Panc1 (cell line): Measurements from ENCODE around the gene PLCG2. TPM values are rescaled to one million over a fixed set of nuclear protein-coding genes. Genes with fewer than 3 reads are reported as not detected.

Source experiments
- ATAC-seq: fragments of 200-7000 bp; cut with Tn5 transposase; 2 replicates; pipeline ENCODE4 v1.9.1; 2020; ENCODE audit warnings: mild to moderate bottlenecking, moderate library complexity
- BruUV-seq: library from RNA; stranded (reverse); fragments of 400-500 nt; replicated peaks from 2 replicates; lab custom pipeline; 2021; lab: Mats Ljungman, UMichigan
- CTCF ChIA-PET: fragments of 300-600 bp; sonication (Branson Sonifier 250); formaldehyde crosslinking; loops from one replicate; lab custom pipeline; 2022; ENCODE audit warnings: antibody characterized with exemption; lab: Charles Lee
- POLR2A ChIA-PET: fragments of 300-600 bp; sonication (Branson Sonifier 250); formaldehyde crosslinking; loops from one replicate; lab custom pipeline; 2022; ENCODE audit warnings: antibody characterized with exemption; lab: Charles Lee
- DNase-seq: peaks from one replicate; pipeline ENCODE4 v3.0.0-alpha.2; 2010; ENCODE audit warnings: low read depth, low spot score
- H3K27ac ChIP-seq: 2 replicates; pipeline ENCODE4 v1.5.1; 2011; ENCODE audit warnings: mild to moderate bottlenecking, low read length, inconsistent platforms
- H3K27me3 ChIP-seq: fragments of 200-500 bp; sonication (Bioruptor generic); 2 replicates; pipeline ENCODE4 v1.6.0; 2014; ENCODE audit warnings: low read length, inconsistent platforms; ENCODE audit not compliant: control insufficient read depth, insufficient read depth
- H3K36me3 ChIP-seq: fragments of 200-500 bp; sonication (Bioruptor generic); 2 replicates; pipeline ENCODE4 v1.5.1; 2014; ENCODE audit warnings: inconsistent platforms, mild to moderate bottlenecking, low read length, moderate library complexity; ENCODE audit not compliant: control insufficient read depth, insufficient read depth
- H3K4me1 ChIP-seq: 2 replicates; pipeline ENCODE4 v1.5.1; 2011; ENCODE audit warnings: inconsistent platforms, mild to moderate bottlenecking, low read length, moderate library complexity; ENCODE audit not compliant: control insufficient read depth, insufficient read depth
- H3K4me3 ChIP-seq, 2 experiments: 2 replicates each; pipeline ENCODE4 v1.5.1; 2011 to 2012; ENCODE audit warnings: low read depth in 2 of 2, low read length in 2 of 2, mild to moderate bottlenecking in 2 of 2, inconsistent platforms in 1 of 2, moderate library complexity in 1 of 2
- H3K9me3 ChIP-seq: fragments of 200-500 bp; sonication (Bioruptor generic); 2 replicates; pipeline ENCODE4 v1.5.1; 2014; ENCODE audit warnings: low read depth, mild to moderate bottlenecking, inconsistent platforms, low read length, moderate library complexity; ENCODE audit not compliant: control insufficient read depth, insufficient read depth
- CTCF ChIP-seq: fragments of 450-650 bp; IDR thresholded peaks from 2 replicates; pipeline ENCODE4 v1.5.1; 2017; ENCODE audit warnings: mild to moderate bottlenecking
- POLR2AphosphoS5 ChIP-seq: IDR thresholded peaks from 2 replicates; pipeline ENCODE4 v1.6.1; 2012; ENCODE audit warnings: mild to moderate bottlenecking, low read depth, low read length, moderate library complexity
- REST ChIP-seq, 2 experiments: IDR thresholded peaks; 2 replicates each; pipeline ENCODE4 v1.6.1; 2011 to 2012; ENCODE audit warnings: low read depth in 2 of 2, control low read depth in 1 of 2, low read length in 1 of 2, mild to moderate bottlenecking in 1 of 2, moderate library complexity in 1 of 2; ENCODE audit not compliant: insufficient read depth in 1 of 2
- SIN3A ChIP-seq: IDR thresholded peaks from 2 replicates; pipeline ENCODE4 v1.6.1; 2012; ENCODE audit warnings: low read depth, mild to moderate bottlenecking, low read length, moderate library complexity, borderline replicate concordance; ENCODE audit not compliant: insufficient read depth
- TCF7L2 ChIP-seq: IDR thresholded peaks from 2 replicates; pipeline ENCODE4 v1.6.1; 2011; ENCODE audit warnings: mild to moderate bottlenecking, low read depth, low read length, inconsistent platforms
- in situ Hi-C: cut with HindIII; loops from 2 replicates; pipeline ENCODE4 v1.10.0; 2016; ENCODE audit warnings: low sequenced_read_pairs, low pct_unique_long_range_greater_than_20kb
- intact Hi-C: fragments of 100-400 bp; cut with micrococcal nuclease; formaldehyde crosslinking; loops from one replicate; pipeline ENCODE4 v1.10.0; 2022; ENCODE audit not compliant: unreplicated experiment
- total RNA-seq: library from RNA; stranded (reverse); gene quantifications from one replicate; pipeline ENCODE4 v1.2.1, GENCODE V29; 2021; ENCODE audit not compliant: unreplicated experiment

The PLCG2 gene
- total RNA-seq, 1 experiment from 2014 or later = 10.8 TPM

- no peak for DNase-seq
- H3K27ac ChIP-seq = no peak overlapping the region
- H3K27me3 ChIP-seq = no peaks in the 10 kb centered on the region
- intact Hi-C loops = loop anchor here (10.0 kb wide), 1 partner anchor 94 kb away; no protein-coding TSS in a partner anchor
- BruUV-seq = no TSS peak
- H3K36me3 ChIP-seq = no peaks in the 10 kb centered on the region
- CTCF ChIA-PET = interaction anchor here (0.6 kb wide), 1 partner anchor 131 kb away, joined by 4 read pairs; no protein-coding TSS in a partner anchor
- H3K4me3 ChIP-seq = no peak overlapping the region
- in situ Hi-C loops = no loop called here
- POLR2A ChIA-PET = no interaction called here
- H3K9me3 ChIP-seq = no peaks in the 10 kb centered on the region
- no peak for ATAC-seq
- no peak for TF ChIP-seq CTCF
- TF ChIP-seq REST (IDR thresholded peaks at IDR 0.05; ENCODE audit: insufficient read depth in 1 of 2, low read depth in 2 of 2, low read length in 1 of 2) = no peak
- no peak for TF ChIP-seq POLR2AphosphoS5
- TF ChIP-seq TCF7L2 = no peak
- TF ChIP-seq SIN3A = no peak
- no peaks in the 10 kb centered on the region for H3K4me1 ChIP-seq
Measured at GRCh38 chr16:81878529-81878928, 99.4 kb downstream of the PLCG2 start.

GRCh38 chr16:81879625-81880024, 100.5 kb downstream of the PLCG2 start:
- no TSS peak for BruUV-seq
- Histone ChIP-seq H3K4me3 (no peak overlapping the region), H3K27ac (no peak overlapping the region), H3K27me3 (no peaks in the 10 kb centered on the region), H3K4me1 (no peaks in the 10 kb centered on the region), H3K36me3 (no peaks in the 10 kb centered on the region), H3K9me3 (no peaks in the 10 kb centered on the region)
- no peak for DNase-seq
- CTCF ChIA-PET = interaction anchor here (0.6 kb wide), 1 partner anchor 1336 kb away, joined by 3 read pairs; no protein-coding TSS in a partner anchor
- POLR2A ChIA-PET = no interaction called here
- in situ Hi-C loops = no loop called here
- TF ChIP-seq POLR2AphosphoS5 = no peak
- TF ChIP-seq REST (IDR thresholded peaks at IDR 0.05; ENCODE audit: insufficient read depth in 1 of 2, low read depth in 2 of 2, low read length in 1 of 2) = no peak
- TF ChIP-seq SIN3A = no peak
- TF ChIP-seq CTCF = peak; percentile 67
- ATAC-seq = no peak
- intact Hi-C loops = loop anchor here (10.0 kb wide), 1 partner anchor 95 kb away; no protein-coding TSS in a partner anchor
